HG02973 (cell line): ENCODE measurements around the gene NUP210.

Source experiments
- ATAC-seq: cut with Tn5 transposase; IDR thresholded peaks from one replicate; pipeline ENCODE4 v1.9.1; 2021; ENCODE audit warnings: moderate library complexity; ENCODE audit not compliant: unreplicated experiment

NUP210 gene

GRCh38 chr3:13407926-13408325 lies 12.2 kb downstream of the NUP210 start:
- ATAC-seq, result no peak

GRCh38 chr3:13407475-13407874 lies 12.6 kb downstream of the NUP210 start:
- ATAC-seq, result no peak

- ATAC-seq, result no peak
Measured at GRCh38 chr3:13406190-13406589, 13.9 kb downstream of the NUP210 start.

GRCh38 chr3:13405614-13406013 lies 14.5 kb downstream of the NUP210 start:
- ATAC-seq, result no peak

GRCh38 chr3:13404626-13405452 lies 15.3 kb downstream of the NUP210 start:
- no peak for ATAC-seq

GRCh38 chr3:13403847-13404246 lies 16.3 kb downstream of the NUP210 start:
- no peak for ATAC-seq

- no peak for ATAC-seq
Measured at GRCh38 chr3:13403213-13403819, 16.8 kb downstream of the NUP210 start.

- ATAC-seq, result no peak
Measured at GRCh38 chr3:13401149-13401548, 19.0 kb downstream of the NUP210 start.

- no peak for ATAC-seq
Measured at GRCh38 chr3:13400114-13400673, 19.9 kb downstream of the NUP210 start.

- no peak for ATAC-seq
Measured at GRCh38 chr3:13399603-13400002, 20.5 kb downstream of the NUP210 start.

- ATAC-seq, result no peak
Measured at GRCh38 chr3:13397316-13397715, 22.8 kb downstream of the NUP210 start.

- no peak for ATAC-seq
Measured at GRCh38 chr3:13394363-13394762, 25.8 kb downstream of the NUP210 start.

GRCh38 chr3:13393427-13394360 lies 26.4 kb downstream of the NUP210 start:
- ATAC-seq, result no peak

GRCh38 chr3:13391308-13391707 lies 28.8 kb downstream of the NUP210 start:
- ATAC-seq, result no peak

- no peak for ATAC-seq
Measured at GRCh38 chr3:13389378-13389777, 30.7 kb downstream of the NUP210 start.

- no peak for ATAC-seq
Measured at GRCh38 chr3:13388816-13389215, 31.3 kb downstream of the NUP210 start.

- ATAC-seq, result no peak
Measured at GRCh38 chr3:13385373-13385965, 34.7 kb downstream of the NUP210 start.

- ATAC-seq, result no peak
Measured at GRCh38 chr3:13380971-13381370, 39.2 kb downstream of the NUP210 start.

- no peak for ATAC-seq
Measured at GRCh38 chr3:13379201-13379830, 40.8 kb downstream of the NUP210 start.

GRCh38 chr3:13378155-13378554 lies 42.0 kb downstream of the NUP210 start:
- peak; percentile 68 for ATAC-seq
